NOMO-1 (cell line): ENCODE measurements around the gene FNDC5.

Experiments used
- DNase-seq, 2 experiments: peaks; one replicate each; lab custom pipeline; 2025; ENCODE audit not compliant: unreplicated experiment in 2 of 2; lab: John Stamatoyannopoulos, UW

The FNDC5 gene

DNA sequence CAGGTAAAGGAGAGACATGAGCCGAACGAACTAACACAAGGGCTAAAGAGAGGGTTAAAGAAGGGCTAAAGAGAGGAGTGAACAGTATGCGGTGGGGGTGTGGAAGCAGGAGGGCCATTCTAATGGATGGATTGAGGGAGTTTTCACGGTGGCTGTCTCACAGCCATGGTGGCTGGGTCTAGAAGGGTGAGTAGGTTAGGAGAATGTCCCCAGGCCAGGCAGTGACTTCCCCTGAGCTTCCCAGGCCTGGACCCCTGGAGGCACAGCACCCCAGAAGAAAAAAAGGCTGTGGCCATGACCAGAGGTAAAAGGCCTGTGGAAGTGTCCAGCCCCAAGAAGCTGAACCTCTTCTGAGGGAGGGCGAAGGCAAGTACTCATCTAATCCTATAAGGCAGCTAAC lies 3.6 kb downstream of the FNDC5 start:
- DNase-seq = no peak

DNA sequence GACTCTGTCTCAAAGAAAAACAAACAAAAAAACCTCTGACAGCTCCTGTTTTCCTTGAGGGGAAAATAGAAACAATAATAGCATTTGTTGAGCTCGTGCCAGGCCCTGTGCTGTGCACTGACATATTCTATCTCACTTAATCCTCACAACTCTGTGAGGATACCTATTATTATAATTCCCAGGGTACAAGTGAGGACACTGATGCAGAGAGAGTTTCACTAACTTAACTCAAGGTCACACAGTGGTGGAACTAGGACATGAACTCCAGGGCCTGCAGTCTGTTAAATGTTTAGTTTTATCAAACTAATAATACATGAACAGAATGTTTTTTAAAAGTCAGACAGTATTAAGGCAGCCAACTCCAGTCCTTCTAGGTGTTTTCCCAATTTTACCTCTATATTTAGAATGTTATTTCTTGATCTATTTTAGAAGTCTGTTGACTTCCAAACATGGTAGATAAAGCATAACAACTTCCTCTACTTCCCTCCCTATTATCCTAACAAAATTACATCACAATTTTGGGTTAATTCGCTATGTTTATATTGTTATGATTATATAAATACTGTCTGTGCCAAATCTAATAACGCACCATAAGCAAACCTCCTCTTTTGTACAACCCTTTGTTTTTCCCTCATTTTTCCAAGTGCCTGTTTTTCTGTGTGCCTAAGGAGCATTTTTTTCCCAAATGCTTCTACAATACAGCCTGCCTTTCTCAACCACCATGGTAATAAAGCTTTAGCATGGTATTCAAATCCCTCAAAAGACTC lies 4.9 kb downstream of the FNDC5 start:
- DNase-seq = no peak

DNA sequence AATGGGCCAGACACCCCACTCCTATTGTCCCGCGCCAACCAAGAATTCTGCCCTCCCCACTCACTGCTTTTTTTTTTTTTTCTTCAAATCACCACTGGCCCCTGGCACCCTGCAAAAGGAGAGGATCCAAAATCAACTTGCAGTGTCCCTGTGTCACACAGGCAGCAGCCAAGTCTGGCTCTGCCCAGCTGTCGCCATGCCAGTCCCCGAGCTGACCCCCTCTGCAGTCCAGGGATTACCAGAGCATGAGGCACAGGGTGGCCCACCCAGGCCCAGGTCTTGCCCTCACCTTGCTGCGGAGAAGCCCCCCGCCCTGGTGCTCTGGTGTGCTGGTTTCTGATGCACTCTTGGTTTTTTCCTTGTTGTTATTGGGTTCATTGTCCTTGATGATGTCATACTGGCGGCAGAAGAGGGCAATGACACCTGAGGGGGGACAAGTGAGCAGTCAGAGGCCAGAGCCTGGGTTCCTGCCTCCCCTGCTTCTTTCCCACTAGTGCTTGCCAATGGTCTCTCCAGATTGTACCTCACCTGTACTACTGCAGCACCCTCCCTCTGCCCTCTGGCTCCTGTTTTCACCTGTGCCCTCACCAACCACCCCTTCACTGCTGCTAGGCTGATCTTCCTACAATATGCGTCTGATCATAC lies 6.2 kb downstream of the FNDC5 start:
- no peak for DNase-seq

DNA sequence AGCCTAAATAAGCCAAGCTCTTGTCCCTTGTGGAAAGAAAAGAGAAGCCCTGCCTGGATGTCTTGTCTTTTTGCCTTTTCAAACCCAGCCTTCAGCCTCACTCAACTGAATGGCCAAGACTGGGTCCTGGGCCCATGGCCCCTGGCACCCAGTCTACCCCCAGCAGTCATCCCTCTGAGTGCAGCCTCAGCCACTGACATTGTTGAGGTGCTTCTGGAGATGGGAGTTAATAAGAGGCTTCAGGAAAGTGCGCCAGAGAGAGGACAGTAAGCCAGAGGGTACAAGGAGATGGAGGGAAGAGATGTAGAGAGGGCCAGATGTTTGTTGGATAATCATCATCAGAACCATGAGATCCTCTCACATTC lies 6.8 kb downstream of the FNDC5 start:
- no peak for DNase-seq

DNA sequence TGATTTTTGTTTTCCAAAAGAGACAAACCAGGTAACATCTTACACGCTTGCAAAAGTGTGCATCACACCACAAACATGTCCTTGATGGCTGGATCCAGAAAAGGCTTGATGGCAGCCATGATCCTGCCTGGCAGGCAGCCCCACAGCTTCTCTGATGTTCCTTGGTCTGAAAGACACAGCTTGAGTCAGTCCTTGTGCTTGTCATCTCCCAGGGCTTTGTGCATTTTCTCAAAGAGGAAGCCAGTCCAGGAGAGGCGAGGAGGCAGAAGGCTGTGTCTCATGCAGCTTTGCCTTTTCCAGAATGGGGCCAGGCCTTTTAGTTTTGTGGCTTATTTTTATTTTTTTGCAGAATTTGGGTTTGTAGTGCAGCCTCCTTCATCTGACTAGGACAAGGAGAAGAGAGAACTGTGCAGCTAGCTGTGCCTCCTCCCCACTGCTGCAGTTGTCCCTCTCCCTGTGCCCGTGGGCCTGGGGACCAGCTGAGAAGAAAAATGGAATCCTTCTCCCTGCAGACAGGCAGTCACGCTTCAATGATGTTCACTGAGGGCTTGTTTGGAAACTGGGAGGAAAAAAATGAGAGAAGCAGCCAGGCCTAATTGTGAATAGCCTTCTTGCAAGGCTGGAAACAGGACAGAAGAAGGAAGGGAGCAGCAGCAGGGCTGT lies 7.4 kb downstream of the FNDC5 start:
- no peak for DNase-seq

DNA sequence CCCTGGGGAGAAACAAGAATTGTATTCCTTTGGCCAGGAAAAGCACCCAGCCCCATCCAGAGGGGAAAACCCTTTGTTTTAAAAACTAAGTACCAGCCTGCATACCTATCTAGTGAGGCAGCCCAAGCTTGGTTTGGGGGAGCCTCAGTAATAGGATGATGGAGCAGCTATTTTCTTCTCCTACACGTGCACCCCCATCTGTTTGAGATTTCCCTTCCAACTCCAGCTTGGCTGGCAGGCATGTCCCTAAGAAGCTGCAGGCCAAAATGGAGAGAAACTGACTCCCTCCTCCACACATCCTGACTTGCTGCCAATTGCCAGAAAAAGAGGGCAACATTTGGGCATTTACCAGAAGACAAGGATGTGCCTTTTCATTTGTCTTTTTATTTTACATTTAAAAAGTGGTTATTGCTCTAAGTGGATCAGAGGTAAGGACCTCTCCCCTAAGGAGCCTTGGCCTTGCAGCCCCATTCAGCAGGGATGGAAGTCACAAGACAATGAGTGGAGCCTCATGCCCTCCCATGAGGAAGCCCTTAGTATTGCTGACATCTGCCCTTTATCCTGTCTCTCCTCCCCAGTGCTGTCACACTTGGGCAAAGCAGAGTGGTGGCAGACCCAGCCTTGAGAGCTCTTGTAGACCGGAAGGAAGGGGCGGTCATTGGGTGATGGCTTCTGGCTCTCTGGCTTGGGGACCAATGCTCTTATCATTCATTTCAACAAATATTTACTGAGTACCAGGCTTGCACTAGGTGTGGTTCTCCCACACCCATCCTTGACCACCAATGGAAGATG lies 8.6 kb downstream of the FNDC5 start:
- DNase-seq = no peak

DNA sequence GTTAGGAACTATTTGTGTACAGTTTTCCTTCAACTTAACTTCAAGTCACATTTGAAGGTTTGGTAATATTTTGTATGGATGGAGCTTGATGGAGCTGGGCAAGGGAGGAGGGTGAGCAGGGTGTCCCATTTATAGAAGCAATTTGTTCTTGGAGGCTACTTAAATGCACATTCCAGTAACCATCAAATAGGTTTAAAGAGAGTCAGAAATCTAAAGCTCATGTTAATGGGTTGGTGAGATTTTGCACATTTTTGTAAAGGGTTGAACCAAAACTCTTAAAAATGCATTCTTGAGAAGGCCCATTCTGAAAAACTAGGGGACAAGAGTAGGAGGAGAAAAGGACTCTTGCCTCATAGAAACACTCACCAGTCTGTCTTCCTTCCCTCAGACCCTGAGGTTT lies 10.1 kb downstream of the FNDC5 start:
- no peak for DNase-seq

DNA sequence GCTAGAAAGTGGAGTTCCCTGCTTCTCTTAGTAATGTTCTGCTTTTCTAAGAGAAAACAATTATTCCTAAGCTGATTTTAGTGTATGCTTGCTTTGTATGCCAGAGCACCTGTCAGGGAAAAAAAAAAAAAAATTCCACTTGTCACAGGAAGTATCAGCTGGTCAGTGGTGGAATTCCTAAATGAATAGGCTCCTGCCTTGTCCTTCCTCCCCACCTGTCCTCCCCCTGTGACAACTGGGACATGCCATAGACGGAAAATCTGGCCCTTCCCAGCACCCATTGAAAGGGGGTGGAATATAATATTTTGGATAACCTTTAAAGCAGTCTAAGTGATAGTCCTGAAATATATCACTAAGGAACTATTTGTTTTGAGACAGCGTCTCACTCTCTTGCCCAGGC lies 10.8 kb downstream of the FNDC5 start:
- DNase-seq = no peak

DNA sequence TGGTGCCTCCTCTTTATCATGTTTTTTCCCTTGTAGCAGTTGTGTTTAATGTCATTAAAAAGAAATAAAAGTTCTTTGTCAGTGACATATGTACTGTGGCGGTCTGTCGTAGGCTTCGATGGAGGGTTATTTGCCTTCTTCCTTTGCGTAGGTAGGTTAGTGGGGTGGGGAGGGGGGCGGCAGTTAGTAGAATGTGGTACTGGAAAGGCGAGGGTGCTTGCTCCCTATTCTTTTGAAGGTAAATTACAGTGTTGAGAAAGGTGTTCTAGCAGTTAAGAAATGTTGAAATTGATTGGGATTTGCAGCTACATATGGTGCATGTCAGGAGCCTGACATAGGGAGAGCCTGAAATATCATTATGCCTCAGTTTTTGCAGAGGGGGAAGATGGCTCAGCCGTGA lies 11.9 kb downstream of the FNDC5 start:
- DNase-seq = no peak

DNA sequence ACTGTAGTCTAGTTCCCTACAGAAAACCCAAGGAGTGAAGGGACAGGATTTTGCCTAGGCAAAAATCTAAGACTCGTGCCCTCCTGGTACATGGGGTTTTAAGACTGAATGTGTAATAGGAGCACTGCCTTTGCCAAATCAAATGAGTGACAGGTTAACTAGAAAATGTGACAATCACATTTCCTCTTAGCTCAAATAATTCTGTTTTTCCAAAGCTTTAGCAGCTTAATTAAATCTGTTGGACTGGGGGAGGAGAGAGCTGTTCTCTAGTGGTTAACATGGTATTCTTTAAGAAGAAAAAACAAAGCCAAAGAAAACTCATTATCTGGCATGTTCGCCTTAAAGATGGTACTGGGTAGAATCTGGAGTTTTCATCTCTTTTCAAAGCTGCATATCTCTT lies 12.6 kb downstream of the FNDC5 start:
- no peak for DNase-seq

DNA sequence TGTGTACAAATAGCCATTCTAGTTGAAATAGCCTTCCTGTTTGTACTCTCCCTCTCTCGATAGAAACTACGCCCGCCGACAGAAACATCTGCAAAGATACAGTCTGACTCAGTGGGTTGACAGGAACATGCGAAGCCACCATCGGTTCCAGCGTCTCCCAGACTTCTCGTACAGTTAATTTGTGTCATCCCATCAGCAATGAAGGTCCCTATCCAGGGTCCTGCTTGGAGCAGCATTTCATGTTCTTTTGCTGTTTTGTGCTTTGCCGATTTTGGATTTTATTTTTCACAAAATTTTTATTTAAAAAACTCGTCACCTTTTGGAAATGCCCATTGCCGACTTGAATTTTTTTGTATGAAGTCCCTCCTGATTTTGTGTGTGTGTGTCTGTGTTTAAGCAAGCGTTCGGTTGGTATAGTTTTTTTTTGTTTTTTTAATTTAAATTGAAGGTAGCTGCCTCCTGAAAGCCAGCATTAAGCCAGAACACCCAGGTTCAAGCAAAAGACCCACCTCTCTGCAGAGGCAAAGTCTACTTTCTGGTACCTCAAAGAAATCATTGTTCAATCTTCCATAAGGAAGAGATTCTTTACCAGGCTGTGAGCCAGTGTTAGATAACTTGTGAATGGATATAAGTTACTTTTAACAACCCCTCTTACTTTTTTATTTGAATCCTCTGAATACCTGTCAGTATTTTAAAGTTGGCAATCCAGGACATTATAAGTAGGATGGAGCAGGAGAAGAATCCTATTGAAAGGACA lies 14.7 kb downstream of the FNDC5 start:
- no peak for DNase-seq

DNA sequence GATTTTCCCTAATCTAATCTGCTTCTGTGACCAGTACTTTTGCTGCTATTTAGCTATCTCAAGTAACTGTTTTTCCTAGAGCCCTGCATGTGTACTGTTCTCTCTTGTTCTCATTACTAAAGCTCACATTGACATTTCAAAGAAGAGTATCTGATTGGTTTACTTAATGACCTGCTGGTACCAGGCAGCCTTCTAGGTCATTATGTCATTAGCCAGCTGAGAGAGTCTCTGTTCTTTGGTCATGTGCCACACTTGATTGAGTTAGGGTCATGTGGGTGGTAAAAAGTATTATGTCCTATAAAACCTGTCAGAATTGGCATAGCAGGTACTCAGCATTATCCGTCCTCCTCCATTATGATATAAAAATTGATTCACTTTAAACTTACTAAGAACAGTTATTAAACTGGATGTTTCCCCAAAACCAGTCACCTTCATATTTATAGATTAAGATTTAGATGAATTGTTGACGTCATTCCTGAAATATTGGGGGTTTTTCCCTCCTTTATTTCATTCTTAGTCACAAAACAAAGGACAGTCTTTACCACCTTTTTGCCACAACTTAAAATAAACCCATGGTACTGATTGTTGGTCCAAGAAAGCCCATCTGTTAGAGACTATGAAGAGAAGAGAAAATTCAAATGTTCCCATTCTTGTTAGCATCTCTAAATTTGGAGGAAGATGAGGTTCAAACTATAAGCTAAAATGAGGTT lies 22.2 kb downstream of the FNDC5 start:
- DNase-seq = no peak

DNA sequence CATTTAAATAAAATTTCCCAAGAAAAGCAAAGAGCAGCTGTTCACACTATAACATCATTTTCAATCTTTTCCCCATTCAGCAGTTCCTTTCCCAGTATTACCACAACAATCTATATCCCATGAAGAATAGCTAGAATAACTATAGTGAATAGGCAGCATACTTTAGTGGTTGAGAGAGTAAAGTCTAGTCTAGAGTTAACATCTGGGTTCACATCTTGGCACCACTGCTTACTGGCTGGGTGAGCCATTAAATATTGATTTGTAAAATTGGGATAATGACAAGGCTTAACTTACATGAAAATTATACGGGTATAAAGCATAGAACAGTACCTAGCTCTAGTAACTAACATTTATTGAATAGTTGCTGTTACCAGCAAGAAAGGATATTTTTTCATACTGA lies 38.8 kb downstream of the FNDC5 start:
- no peak for DNase-seq

DNA sequence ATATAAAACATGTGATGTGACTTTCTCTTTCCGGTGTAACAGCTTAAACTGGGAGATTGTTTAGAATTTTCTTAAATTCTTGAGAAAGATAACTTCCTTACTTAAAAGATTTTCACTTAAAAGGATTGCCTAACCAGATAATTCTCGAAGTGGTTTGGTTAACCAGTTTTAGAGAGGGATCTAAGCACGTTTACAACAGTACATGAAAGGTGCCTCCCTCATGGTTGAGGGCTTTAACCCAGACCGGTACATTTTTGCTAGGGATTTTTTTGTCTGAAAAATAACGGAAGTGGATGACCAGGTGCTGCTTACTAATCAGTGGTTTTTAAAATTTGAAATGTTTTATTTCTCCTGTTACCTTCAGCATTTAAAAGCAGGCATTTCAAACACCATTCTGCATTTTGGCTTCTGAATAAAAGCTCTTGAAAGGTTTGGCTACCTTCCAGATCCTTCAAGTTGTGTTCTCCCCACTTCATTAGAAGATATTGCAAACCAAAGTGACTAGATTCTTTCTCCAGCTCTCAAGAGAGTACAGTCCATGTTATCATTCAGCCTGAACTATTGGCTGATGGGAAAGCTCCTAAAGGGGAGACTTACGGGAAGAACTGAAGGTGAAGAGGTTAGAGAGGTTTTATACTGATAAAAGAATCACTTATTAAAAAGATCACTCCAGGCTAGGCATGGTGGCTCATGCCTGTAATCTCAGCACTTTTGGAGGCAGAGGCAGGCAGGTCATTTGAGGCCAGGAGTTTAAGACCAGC lies 40.4 kb downstream of the FNDC5 start:
- no peak for DNase-seq

DNA sequence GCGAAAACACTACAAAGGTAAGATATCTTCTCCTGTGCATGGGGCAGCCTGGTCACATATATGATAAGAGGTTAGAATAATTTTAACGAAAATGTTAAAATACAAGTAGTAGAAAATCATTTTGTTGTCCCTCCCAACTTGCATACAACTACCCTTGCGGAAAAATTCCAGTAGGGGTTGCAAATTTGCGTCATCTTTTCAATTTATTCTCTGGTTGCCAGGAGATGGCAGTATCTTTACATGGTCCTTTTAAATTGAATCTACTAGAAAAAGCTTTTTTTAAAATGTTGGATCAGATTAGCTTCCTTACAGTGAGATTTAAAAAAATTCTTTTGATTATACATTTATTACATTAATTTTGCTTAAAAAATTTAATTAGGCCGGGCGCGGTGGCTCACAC lies 42.4 kb downstream of the FNDC5 start:
- DNase-seq = no peak

DNA sequence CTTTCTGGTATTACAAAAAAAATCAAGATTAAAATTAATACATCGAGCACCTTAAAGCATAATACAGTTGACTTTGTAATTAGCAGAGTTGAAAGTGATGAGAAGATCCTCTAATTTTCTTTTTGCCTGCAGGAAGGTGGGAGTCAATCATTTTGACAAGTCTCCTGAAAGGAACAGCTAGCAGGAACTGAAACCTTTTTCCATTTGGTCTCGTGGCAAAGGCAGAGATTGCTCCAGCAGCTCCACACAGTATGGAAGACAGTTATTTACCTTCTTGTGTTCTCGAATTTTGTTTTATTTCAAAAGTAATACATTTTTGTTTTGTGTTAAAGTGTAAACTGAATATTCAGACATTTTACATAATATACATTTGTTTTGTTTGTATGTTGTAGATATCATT lies 45.5 kb downstream of the FNDC5 start:
- no peak for DNase-seq

DNA sequence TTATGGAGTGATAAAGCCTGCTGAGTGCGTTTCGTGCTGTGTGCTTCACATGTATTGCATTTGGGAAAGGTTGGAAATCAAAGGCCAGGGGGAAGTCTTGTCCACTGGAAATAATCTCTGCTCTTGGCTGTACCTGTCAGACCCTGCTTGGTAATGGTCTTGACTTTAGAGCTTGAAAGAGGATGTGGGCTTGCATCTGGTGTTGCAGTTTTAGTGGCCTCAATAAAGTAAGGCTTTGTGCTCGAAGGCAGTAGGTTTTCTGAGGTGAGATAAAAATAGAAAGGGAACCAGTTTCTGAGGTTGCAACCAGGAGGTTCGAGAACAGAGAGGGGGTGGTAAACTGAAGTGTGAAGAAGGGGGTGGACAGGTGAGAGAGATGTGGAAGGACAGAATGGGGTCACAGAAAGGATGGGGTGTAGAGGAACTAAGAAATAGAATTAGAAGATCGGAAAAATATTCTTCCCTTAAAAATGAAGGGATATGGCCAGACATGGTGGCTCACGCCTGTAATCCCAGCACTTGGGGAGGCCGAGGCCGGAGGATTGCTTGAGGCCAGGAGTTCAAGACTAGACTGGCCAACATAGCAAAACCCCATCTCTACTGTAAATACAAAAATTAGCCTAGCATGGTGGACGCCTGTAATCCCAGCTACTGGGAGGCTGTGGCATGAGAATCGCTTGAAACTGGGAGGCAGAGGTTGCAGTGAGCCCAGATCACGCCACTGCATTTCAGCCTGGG lies 51.7 kb downstream of the FNDC5 start:
- DNase-seq = peak; percentile 76 to 79
